HEK293 (cell line): ENCODE data around the gene DNMT3A.

Experiments used
- CTCF ChIA-PET: fragments of 350-600 bp; formaldehyde crosslinking; extraction: SDS; loops from one replicate; lab custom pipeline; 2021; ENCODE audit warnings: antibody characterized with exemption; lab: Yijun Ruan, JAX
- POLR2A ChIA-PET: fragments of 300-600 bp; formaldehyde crosslinking; extraction: SDS; loops from one replicate; lab custom pipeline; 2020; ENCODE audit warnings: antibody characterized with exemption, inconsistent platforms; lab: Yijun Ruan, JAX
- H3K27ac ChIP-seq: fragments of 200-500 bp; sonication (Bioruptor generic); 2 replicates; pipeline ENCODE4 v1.5.1; 2014; ENCODE audit warnings: low read depth, low read length, control low read depth, inconsistent platforms; ENCODE audit errors: extremely low read depth
- H3K36me3 ChIP-seq, 2 experiments: fragments of 200-500 bp in 1 of 2; sonication (Bioruptor generic) in 1 of 2; 1 replicate in 1 of 2; 2 replicates in 1 of 2; pipeline ENCODE4 v1.5.1; 2014 to 2017; ENCODE audit warnings: inconsistent platforms in 2 of 2, low read length in 2 of 2; ENCODE audit not compliant: control insufficient read depth in 2 of 2, insufficient read depth in 1 of 2
- H3K4me1 ChIP-seq: fragments of 200-500 bp; sonication (Bioruptor generic); 2 replicates; pipeline ENCODE4 v1.5.1; 2014; ENCODE audit warnings: mild to moderate bottlenecking, low read length, inconsistent platforms; ENCODE audit not compliant: control insufficient read depth, insufficient read depth
- H3K4me3 ChIP-seq: 2 replicates; pipeline ENCODE4 v1.5.1; 2011; ENCODE audit warnings: low read depth, mild to moderate bottlenecking, control low read depth, low read length, moderate library complexity
- H3K9me3 ChIP-seq: fragments of 200-500 bp; sonication (Bioruptor generic); 2 replicates; pipeline ENCODE4 v1.5.1; 2014; ENCODE audit warnings: low read depth, low read length, inconsistent platforms; ENCODE audit not compliant: control insufficient read depth, insufficient read depth
- ZNF140 ChIP-seq: fragments of 450-650 bp; formaldehyde crosslinking; IDR thresholded peaks from 2 replicates; pipeline ENCODE4 v1.5.1; 2016; ENCODE audit warnings: missing biosample characterization, missing genetic modification characterization
- ZNF221 ChIP-seq: fragments of 450-650 bp; formaldehyde crosslinking; IDR thresholded peaks from 2 replicates; pipeline ENCODE4 v1.5.1; 2017; ENCODE audit warnings: missing biosample characterization, missing genetic modification characterization, borderline replicate concordance

DNMT3A gene

GRCh38 chr2:25178976-25179375 is 162.7 kb downstream of the DNMT3A start:
- no peak overlapping the region for H3K4me3 ChIP-seq
- POLR2A ChIA-PET: no interaction called here
- no peaks in the 10 kb centered on the region for H3K9me3 ChIP-seq
- TF ChIP-seq ZNF140 (tag by site-specific recombination) (no peak), ZNF221 (tag by site-specific recombination) (no peak)
- TF ChIP-seq, all 188 proteins: peak for 0
- Histone ChIP-seq H3K4me1 (no peaks in the 10 kb centered on the region), H3K36me3 (no peaks in the 10 kb centered on the region), H3K27ac (no peak overlapping the region)
- CTCF ChIA-PET: interaction anchor here (1.3 kb wide), 1 partner anchor 17 kb away, joined by 4 read pairs; no protein-coding TSS in a partner anchor
